Measurements from ENCODE around the gene ATP6V1F.
A peak's percentile ranks its signal among the peaks of the same experiment; 100 is the strongest.

ATP6V1F gene

GRCh38 chr7:128884561-128885369 lies 22.1 kb downstream of the ATP6V1F start:
- DNase-seq = no peak

GRCh38 chr7:128885370-128886187 lies 22.9 kb downstream of the ATP6V1F start:
- DNase-seq = no peak

GRCh38 chr7:128886391-128887168 lies 23.9 kb downstream of the ATP6V1F start:
- DNase-seq = no peak

- no peak for DNase-seq
These were observed 24.7 kb downstream of the ATP6V1F start for GRCh38 chr7:128887169-128888038.

GRCh38 chr7:128888039-128888755 lies 25.5 kb downstream of the ATP6V1F start:
- no peak for DNase-seq

DNA sequence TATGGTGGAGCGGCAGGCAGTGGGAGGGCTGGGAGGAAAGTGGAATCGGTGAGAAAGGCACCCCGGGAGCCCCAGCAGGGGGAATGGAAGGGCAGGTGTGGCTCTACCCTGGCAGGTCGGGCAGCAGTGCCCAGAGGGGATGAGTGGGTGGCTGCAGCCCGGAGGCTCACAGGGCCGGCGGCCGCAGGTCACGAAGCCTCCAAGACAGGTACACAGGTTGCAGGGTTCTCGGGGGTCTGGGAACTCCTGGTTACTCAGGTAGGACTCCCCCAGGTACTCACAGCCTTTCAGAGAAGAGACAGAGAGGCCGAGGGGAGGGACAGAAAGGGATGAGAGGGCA lies 26.1 kb downstream of the ATP6V1F start:
- DNase-seq = no peak

DNA sequence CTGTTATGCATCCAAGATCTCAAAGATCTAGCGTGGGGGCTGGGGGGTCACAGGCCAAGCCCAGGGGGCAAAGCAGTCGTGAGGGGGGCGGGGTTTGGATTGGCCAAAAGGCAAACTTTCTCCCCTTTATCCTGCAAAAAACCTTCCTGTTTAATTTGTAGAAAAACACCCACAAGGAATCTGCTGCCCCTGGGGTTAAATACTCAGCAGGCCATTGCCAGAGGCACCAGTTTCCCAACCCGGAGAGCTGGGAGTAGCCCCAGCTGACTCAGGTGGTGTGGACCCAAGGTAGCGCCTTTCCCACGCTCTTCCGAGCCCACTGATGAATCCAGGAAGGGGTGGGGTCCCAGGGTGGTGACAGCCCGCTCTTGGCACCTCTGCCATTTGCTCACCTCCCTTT lies 26.5 kb downstream of the ATP6V1F start:
- DNase-seq = no peak

GRCh38 chr7:128890306-128891109 lies 27.9 kb downstream of the ATP6V1F start:
- DNase-seq = no peak

- DNase-seq = peak; percentile 21
These were observed 28.7 kb downstream of the ATP6V1F start for GRCh38 chr7:128891110-128891941.

GRCh38 chr7:128891942-128892269 lies 29.2 kb downstream of the ATP6V1F start:
- no peak for DNase-seq

- DNase-seq = no peak
These were observed 30.0 kb downstream of the ATP6V1F start for GRCh38 chr7:128892521-128893250.

DNA sequence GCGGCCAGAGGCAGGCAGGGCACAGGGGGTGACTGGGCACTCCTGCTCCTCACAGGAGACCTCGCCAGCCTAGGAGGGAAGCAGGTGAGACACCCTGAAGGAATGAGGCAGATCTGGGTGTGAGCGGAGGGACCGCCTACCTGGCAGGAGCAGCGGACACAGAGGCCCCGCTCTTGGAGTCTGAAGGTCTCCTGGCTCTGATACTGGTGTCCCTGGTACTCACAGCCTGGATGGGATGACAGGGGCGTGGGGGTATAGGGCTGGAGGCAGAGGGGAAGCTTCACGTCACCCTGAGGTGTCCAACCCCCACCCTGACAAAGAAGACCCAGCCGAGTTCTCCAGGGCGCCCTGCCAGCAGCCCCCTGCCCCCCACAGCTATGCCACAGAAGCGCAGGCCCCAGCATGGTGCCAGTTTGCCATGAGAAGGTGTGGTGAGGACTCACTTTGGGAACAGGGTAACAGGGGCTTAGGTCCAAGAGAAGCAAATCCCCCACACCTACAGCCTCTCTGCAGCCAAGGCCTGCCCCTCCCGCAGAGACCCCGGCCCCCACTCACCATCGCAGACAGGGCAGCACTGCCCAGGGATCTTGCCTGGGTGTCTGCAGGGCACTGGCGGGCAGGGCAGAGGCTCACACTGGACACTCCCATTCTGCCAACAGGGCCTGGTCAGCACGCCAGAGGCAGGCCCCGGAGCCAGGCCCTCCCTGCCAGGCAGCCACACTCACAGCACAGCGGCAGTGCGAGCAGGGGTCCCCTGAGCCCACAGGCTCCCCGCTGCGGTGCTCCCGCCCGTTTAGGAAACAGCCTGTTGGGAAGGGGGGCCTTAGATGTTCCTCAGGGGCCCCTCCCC lies 30.8 kb downstream of the ATP6V1F start:
- no peak for DNase-seq

DNA sequence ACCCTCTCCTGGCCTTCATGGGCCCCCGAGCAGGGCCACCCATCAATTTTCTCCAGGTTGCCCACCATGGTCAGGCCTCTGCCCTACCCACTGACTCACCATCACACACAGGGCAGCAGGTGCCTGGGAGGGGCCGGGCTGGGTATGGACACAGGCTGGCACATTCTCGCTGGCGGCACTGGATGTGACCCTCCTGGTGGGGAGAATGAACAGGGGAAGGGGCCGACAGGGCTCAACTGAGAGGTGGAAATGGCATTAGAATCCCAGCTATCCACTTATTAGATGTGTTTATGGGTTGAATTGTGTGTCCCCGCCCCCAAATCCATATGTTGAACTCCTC lies 31.4 kb downstream of the ATP6V1F start:
- no peak for DNase-seq

- no peak for DNase-seq
These were observed 32.7 kb downstream of the ATP6V1F start for GRCh38 chr7:128895320-128895719.

DNA sequence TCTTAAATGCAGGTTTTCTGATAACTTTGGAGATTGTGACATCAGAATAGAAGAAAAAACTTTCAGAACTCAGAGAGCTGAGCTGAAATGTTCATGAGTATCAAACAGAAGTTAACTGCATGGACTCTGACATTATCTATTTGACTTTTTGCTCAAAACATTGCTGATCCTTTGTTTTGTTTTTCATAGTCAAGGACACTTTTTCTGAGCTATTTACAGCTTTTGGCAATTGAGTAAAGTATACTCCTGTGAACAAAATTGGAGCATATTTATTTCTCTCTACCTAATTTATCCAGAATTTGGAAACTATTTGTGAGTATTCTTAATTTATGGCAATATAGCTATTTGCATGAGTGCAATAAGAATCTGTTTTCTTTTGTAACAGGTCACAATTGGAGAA lies 36.7 kb downstream of the ATP6V1F start:
- DNase-seq = no peak

GRCh38 chr7:128900237-128900636 lies 37.6 kb downstream of the ATP6V1F start:
- DNase-seq = no peak

- no peak for DNase-seq
These were observed 40.3 kb downstream of the ATP6V1F start for GRCh38 chr7:128902761-128903585.
